Duodenal mucosa (tissue), 2 donors: ENCODE results near the gene CDPF1.

Experiments
- H3K27ac ChIP-seq: one replicate; pipeline ENCODE4 v1.7.0; 2013; ENCODE audit warnings: low read depth, low read length
- H3K27me3 ChIP-seq, 2 donors: one replicate each; pipeline ENCODE4 v1.7.0; 2013; ENCODE audit warnings: low read length in 2 of 2, control low read depth in 1 of 2; ENCODE audit not compliant: insufficient read depth in 2 of 2, control insufficient read depth in 1 of 2
- H3K36me3 ChIP-seq, 2 donors: one replicate each; pipeline ENCODE4 v1.7.0; 2013; ENCODE audit warnings: low read length in 2 of 2, control low read depth in 1 of 2; ENCODE audit not compliant: insufficient read depth in 2 of 2, control insufficient read depth in 1 of 2
- H3K4me1 ChIP-seq, 2 donors: one replicate each; pipeline ENCODE4 v1.7.0; 2013; ENCODE audit warnings: low read length in 2 of 2, control low read depth in 1 of 2; ENCODE audit not compliant: insufficient read depth in 2 of 2, control insufficient read depth in 1 of 2
- H3K4me3 ChIP-seq, 2 donors: one replicate each; pipeline ENCODE4 v1.7.0; 2013; ENCODE audit warnings: low read length in 2 of 2, low read depth in 1 of 2
- H3K9ac ChIP-seq, 2 donors: one replicate each; pipeline ENCODE4 v1.7.0; 2013; ENCODE audit warnings: low read length in 2 of 2, low read depth in 1 of 2
- H3K9me3 ChIP-seq, 2 donors: one replicate each; pipeline ENCODE4 v1.7.0; 2013; ENCODE audit warnings: low read length in 2 of 2, control low read depth in 1 of 2; ENCODE audit not compliant: control insufficient read depth in 1 of 2

The CDPF1 gene

GRCh38 chr22:46230262-46230901 is 19.7 kb downstream of the CDPF1 start:
- no peaks in the 10 kb centered on the region for H3K9me3 ChIP-seq
- no peaks in the 10 kb centered on the region for H3K27me3 ChIP-seq
- no peaks in the 10 kb centered on the region for H3K4me1 ChIP-seq
- no peak overlapping the region for H3K9ac ChIP-seq
- H3K4me3 ChIP-seq = no peak overlapping the region
- peaks cover 26 to 50% of the 10 kb centered on the region in 2 donors for H3K36me3 ChIP-seq
- no peak overlapping the region for H3K27ac ChIP-seq

GRCh38 chr22:46229701-46230100 is 20.4 kb downstream of the CDPF1 start:
- no peak overlapping the region for H3K27ac ChIP-seq
- H3K36me3 ChIP-seq = peaks cover 22 to 49% of the 10 kb centered on the region in 2 donors
- H3K4me3 ChIP-seq = no peak overlapping the region
- no peaks in the 10 kb centered on the region for H3K9me3 ChIP-seq
- no peaks in the 10 kb centered on the region for H3K4me1 ChIP-seq
- H3K9ac ChIP-seq = no peak overlapping the region
- no peaks in the 10 kb centered on the region for H3K27me3 ChIP-seq

- Histone ChIP-seq H3K9ac (no peak overlapping the region), H3K27ac (no peak overlapping the region), H3K36me3 (peaks cover 17 to 52% of the 10 kb centered on the region in 2 donors), H3K27me3 (no peaks in the 10 kb centered on the region), H3K9me3 (no peaks in the 10 kb centered on the region), H3K4me1 (no peaks in the 10 kb centered on the region), H3K4me3 (no peak overlapping the region)
Observed at GRCh38 chr22:46226577-46226976, 23.5 kb downstream of the CDPF1 start.

GRCh38 chr22:46225631-46226030 is 24.5 kb downstream of the CDPF1 start:
- no peaks in the 10 kb centered on the region for H3K9me3 ChIP-seq
- H3K27me3 ChIP-seq = no peaks in the 10 kb centered on the region
- peaks cover 20 to 57% of the 10 kb centered on the region in 2 donors for H3K36me3 ChIP-seq
- no peaks in the 10 kb centered on the region for H3K4me1 ChIP-seq
- H3K4me3 ChIP-seq = no peak overlapping the region
- H3K9ac ChIP-seq = no peak overlapping the region
- no peak overlapping the region for H3K27ac ChIP-seq

GRCh38 chr22:46224898-46225290 is 25.2 kb downstream of the CDPF1 start:
- H3K36me3 ChIP-seq = peaks cover 26 to 61% of the 10 kb centered on the region in 2 donors
- no peaks in the 10 kb centered on the region for H3K9me3 ChIP-seq
- no peak overlapping the region for H3K27ac ChIP-seq
- H3K4me3 ChIP-seq = no peak overlapping the region
- H3K4me1 ChIP-seq = peaks cover 0 to 4% of the 10 kb centered on the region in 2 donors
- no peaks in the 10 kb centered on the region for H3K27me3 ChIP-seq
- H3K9ac ChIP-seq = no peak overlapping the region

- no peak overlapping the region for H3K9ac ChIP-seq
- no peak overlapping the region for H3K27ac ChIP-seq
- H3K9me3 ChIP-seq = no peaks in the 10 kb centered on the region
- H3K27me3 ChIP-seq = no peaks in the 10 kb centered on the region
- H3K4me1 ChIP-seq = peaks cover 0 to 10% of the 10 kb centered on the region in 2 donors
- peaks cover 23 to 68% of the 10 kb centered on the region in 2 donors for H3K36me3 ChIP-seq
- H3K4me3 ChIP-seq = no peak overlapping the region
Observed at GRCh38 chr22:46224044-46224897, 25.8 kb downstream of the CDPF1 start.

- Histone ChIP-seq H3K27ac (no peak overlapping the region), H3K9ac (no peak overlapping the region), H3K27me3 (no peaks in the 10 kb centered on the region), H3K4me3 (no peak overlapping the region), H3K9me3 (no peaks in the 10 kb centered on the region), H3K4me1 (peaks cover 0 to 11% of the 10 kb centered on the region in 2 donors), H3K36me3 (peaks cover 33 to 77% of the 10 kb centered on the region in 2 donors)
Observed at GRCh38 chr22:46220921-46221320, 29.2 kb downstream of the CDPF1 start.

GRCh38 chr22:46219636-46220035 is 30.5 kb downstream of the CDPF1 start:
- H3K36me3 ChIP-seq = peaks cover 24 to 79% of the 10 kb centered on the region in 2 donors
- no peak overlapping the region for H3K27ac ChIP-seq
- peaks cover 0 to 11% of the 10 kb centered on the region in 2 donors for H3K4me1 ChIP-seq
- no peaks in the 10 kb centered on the region for H3K27me3 ChIP-seq
- H3K9ac ChIP-seq = no peak overlapping the region
- H3K9me3 ChIP-seq = no peaks in the 10 kb centered on the region
- H3K4me3 ChIP-seq = no peak overlapping the region

GRCh38 chr22:46214616-46215015 is 35.5 kb downstream of the CDPF1 start:
- H3K9me3 ChIP-seq = peaks cover under 1 to 3% of the 10 kb centered on the region in 2 donors
- H3K4me3 ChIP-seq = no peak overlapping the region
- H3K4me1 ChIP-seq = peaks cover 0 to 4% of the 10 kb centered on the region in 2 donors
- no peaks in the 10 kb centered on the region for H3K27me3 ChIP-seq
- no peak overlapping the region for H3K27ac ChIP-seq
- H3K36me3 ChIP-seq = peaks cover 24 to 79% of the 10 kb centered on the region in 2 donors
- no peak overlapping the region for H3K9ac ChIP-seq

GRCh38 chr22:46214149-46214548 is 35.9 kb downstream of the CDPF1 start:
- no peak overlapping the region for H3K9ac ChIP-seq
- no peaks in the 10 kb centered on the region for H3K4me1 ChIP-seq
- peaks cover 5 to 7% of the 10 kb centered on the region in 2 donors for H3K9me3 ChIP-seq
- no peak overlapping the region for H3K27ac ChIP-seq
- H3K27me3 ChIP-seq = no peaks in the 10 kb centered on the region
- no peak overlapping the region for H3K4me3 ChIP-seq
- H3K36me3 ChIP-seq = peaks cover 29 to 78% of the 10 kb centered on the region in 2 donors
